GM12878 (cell line): ENCODE measurements around the gene GOPC. TPM values are rescaled to one million over a fixed set of nuclear protein-coding genes. Genes with fewer than 3 reads are reported as not detected.
A peak's percentile ranks its signal among the peaks of the same experiment; 100 is the strongest.

Source experiments
- CHD1 ChIP-seq: IDR thresholded peaks from 2 replicates; pipeline ENCODE4 v1.6.1; 2012; ENCODE audit warnings: low read depth, low read length, improper control_type of control experiment
- CHD2 ChIP-seq: IDR thresholded peaks from 2 replicates; pipeline ENCODE4 v1.6.1; 2011; ENCODE audit warnings: low read depth, low read length, improper control_type of control experiment, borderline replicate concordance
- FOXK2 ChIP-seq: fragments of 450-650 bp; IDR thresholded peaks from 2 replicates; pipeline ENCODE4 v1.6.1; 2017; ENCODE audit warnings: mild to moderate bottlenecking, moderate library complexity
- FOXM1 ChIP-seq: IDR thresholded peaks from 2 replicates; pipeline ENCODE4 v1.6.1; 2012; ENCODE audit warnings: low read depth, mild to moderate bottlenecking, inconsistent platforms, low read length, moderate library complexity
- HDAC6 ChIP-seq: fragments of 200-600 bp; sonication (generic); IDR thresholded peaks from one replicate; pipeline ENCODE4 v1.8.0; 2017; ENCODE audit warnings: antibody characterized with exemption; ENCODE audit not compliant: unreplicated experiment
- HSF1 ChIP-seq: fragments of 150-350 bp; IDR thresholded peaks from 2 replicates; pipeline ENCODE4 v1.6.1; 2014; ENCODE audit warnings: mild to moderate bottlenecking, low read depth, low read length
- IKZF1 ChIP-seq: fragments of 450-650 bp; conservative IDR thresholded peaks from 2 replicates; pipeline ENCODE4 v1.6.1; 2017; ENCODE audit warnings: antibody characterized with exemption, mild to moderate bottlenecking
- IRF4 ChIP-seq: IDR thresholded peaks from 2 replicates; pipeline ENCODE4 v1.6.1; 2011; ENCODE audit warnings: low read depth, low read length
- KAT2A ChIP-seq: conservative IDR thresholded peaks from 2 replicates; pipeline ENCODE4 v1.6.1; 2011; ENCODE audit warnings: low read depth, low read length; ENCODE audit not compliant: control insufficient read depth
- KDM1A ChIP-seq: fragments of 200-600 bp; sonication (generic); IDR thresholded peaks from 2 replicates; pipeline ENCODE4 v1.6.1; 2016; ENCODE audit warnings: borderline replicate concordance
- NFIC ChIP-seq: IDR thresholded peaks from 2 replicates; pipeline ENCODE4 v1.6.1; 2012; ENCODE audit warnings: low read depth, mild to moderate bottlenecking, inconsistent platforms, low read length, moderate library complexity
- NR2C2 ChIP-seq: IDR thresholded peaks from 2 replicates; pipeline ENCODE4 v1.6.1; 2011; ENCODE audit warnings: borderline replicate concordance, low read depth; ENCODE audit not compliant: control insufficient read depth, insufficient read length
- RFX5 ChIP-seq: IDR thresholded peaks from 2 replicates; pipeline ENCODE4 v1.6.1; 2011; ENCODE audit warnings: low read depth, low read length, improper control_type of control experiment
- RUNX3 ChIP-seq: IDR thresholded peaks from 2 replicates; pipeline ENCODE4 v1.6.1; 2012; ENCODE audit warnings: low read length, inconsistent platforms
- SMARCA5 ChIP-seq: fragments of 450-650 bp; IDR thresholded peaks from 2 replicates; pipeline ENCODE4 v1.6.1; 2017; ENCODE audit warnings: mild to moderate bottlenecking
- SP1 ChIP-seq: IDR thresholded peaks from one replicate; pipeline ENCODE4 v1.6.1; 2011; ENCODE audit warnings: low read depth, low read length
- WRNIP1 ChIP-seq: IDR thresholded peaks from 2 replicates; pipeline ENCODE4 v1.6.1; 2011; ENCODE audit warnings: low read depth, low read length, improper control_type of control experiment, borderline replicate concordance
- ZBTB4 ChIP-seq: fragments of 450-650 bp; formaldehyde crosslinking; IDR thresholded peaks from 2 replicates; pipeline ENCODE4 v1.4.0; 2022; ENCODE audit warnings: mild to moderate bottlenecking, moderate library complexity
- ZNF592 ChIP-seq: fragments of 450-650 bp; IDR thresholded peaks from 2 replicates; pipeline ENCODE4 v1.6.1; 2017; ENCODE audit warnings: mild to moderate bottlenecking, moderate library complexity
- polyA plus RNA-seq, 11 experiments: library from polyadenylated mRNA; depleted of rRNA in 4 of 11; unstranded in 6 of 11; stranded (reverse) in 5 of 11; fragments of >200 nt; fragmentation: Nextera tagmentation in 4 of 11; fragmentation: Illumina TruSeq in 1 of 11; extraction: Ambion mirVana in 4 of 11; extraction: Trizol in 1 of 11; gene quantifications; 1 replicate in 1 of 11; 2 replicates in 10 of 11; pipeline versions ENCODE4 v1.2.1 to v1.2.3, GENCODE V29; 2011 to 2016; ENCODE audit warnings: inconsistent platforms in 2 of 11, missing spikeins in 2 of 11, low read depth in 1 of 11
- total RNA-seq, 4 experiments: library from RNA; depleted of rRNA in 3 of 4; stranded (reverse); fragments of >200 nt in 3 of 4; fragmentation: Illumina TruSeq in 1 of 4; extraction: Trizol in 1 of 4; gene quantifications; 2 replicates each; pipeline versions ENCODE4 v1.2.1 to v1.2.3, GENCODE V29; 2013 to 2021
- TF ChIP-seq, protein P1 (sequence below): fragments of 450-650 bp; IDR thresholded peaks from 2 replicates; pipeline ENCODE4 v1.6.1; 2016; ENCODE audit warnings: mild to moderate bottlenecking

The GOPC gene
- total and polyA plus RNA-seq, 10 of the 15 experiments (the other 5 are each of a cell fraction or from before 2014, with no cell fraction given): 5.8 to 28.5 (median 18.0) TPM

- TF ChIP-seq IKZF1 (peak; percentile 77; the same call in 1 of the 2 replicates), RUNX3 (peak; percentile 56), KDM1A (no peak), WRNIP1 (no peak), NR2C2 (no peak), CHD1 (no peak), ZBTB4 (CRISPR knock-in tag) (no peak), CHD2 (peak; percentile 55; the same call in 1 of the 2 replicates), HSF1 (no peak), IRF4 (no peak), RFX5 (no peak), NFIC (no peak), SP1 (no peak), FOXK2 (peak; percentile 58; the same call in 1 of the 2 replicates), FOXM1 (no peak; the same call in 1 of the 2 replicates), HDAC6 (no peak), SMARCA5 (peak; percentile 78), KAT2A (no peak), ZNF592 (no peak)
- TF ChIP-seq, protein P1, sequence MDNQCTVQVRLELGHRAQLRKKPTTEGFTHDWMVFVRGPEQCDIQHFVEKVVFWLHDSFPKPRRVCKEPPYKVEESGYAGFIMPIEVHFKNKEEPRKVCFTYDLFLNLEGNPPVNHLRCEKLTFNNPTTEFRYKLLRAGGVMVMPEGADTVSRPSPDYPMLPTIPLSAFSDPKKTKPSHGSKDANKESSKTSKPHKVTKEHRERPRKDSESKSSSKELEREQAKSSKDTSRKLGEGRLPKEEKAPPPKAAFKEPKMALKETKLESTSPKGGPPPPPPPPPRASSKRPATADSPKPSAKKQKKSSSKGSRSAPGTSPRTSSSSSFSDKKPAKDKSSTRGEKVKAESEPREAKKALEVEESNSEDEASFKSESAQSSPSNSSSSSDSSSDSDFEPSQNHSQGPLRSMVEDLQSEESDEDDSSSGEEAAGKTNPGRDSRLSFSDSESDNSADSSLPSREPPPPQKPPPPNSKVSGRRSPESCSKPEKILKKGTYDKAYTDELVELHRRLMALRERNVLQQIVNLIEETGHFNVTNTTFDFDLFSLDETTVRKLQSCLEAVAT: 0 out of 2 replicates have a peak, but pooled peaks have one; percentile 66
Measured at GRCh38 chr6:117602151-117602898, at the start of gene GOPC (continued).
